CD4-positive, alpha-beta T cell (primary cell): ENCODE data around the gene EFTUD2. TPM values are rescaled to one million over a fixed set of nuclear protein-coding genes. Genes with fewer than 3 reads are reported as not detected.

Experiments used
- ATAC-seq: fragments of 200-7000 bp; cut with Tn5 transposase; one replicate; pipeline ENCODE4 v1.10.0; 2022; ENCODE audit warnings: mild to moderate bottlenecking; ENCODE audit not compliant: poor library complexity
- CTCF ChIA-PET: fragments of 350-600 bp; sonication (Branson Sonifier 250); formaldehyde crosslinking; loops from one replicate; lab custom pipeline; 2021; ENCODE audit warnings: antibody characterized with exemption, inconsistent platforms; lab: Charles Lee
- POLR2A ChIA-PET: fragments of 350-600 bp; sonication (Branson Sonifier 250); formaldehyde crosslinking; loops from one replicate; lab custom pipeline; 2021; ENCODE audit warnings: antibody characterized with exemption, inconsistent platforms; lab: Charles Lee
- DNase-seq, 14 experiments: peaks; one replicate each; pipeline ENCODE4 v3.0.0-alpha.2; 2013 to 2020; ENCODE audit warnings: mixed read lengths in 2 of 14
- H3K27ac ChIP-seq, 2 donors: one replicate each; pipeline versions ENCODE4 v1.5.1 to v1.7.0; 2013; ENCODE audit warnings: low read length in 2 of 2, low read depth in 1 of 2, mild to moderate bottlenecking in 1 of 2
- H3K27me3 ChIP-seq, 2 experiments: 1 replicate in 1 of 2; 2 replicates in 1 of 2; pipeline versions ENCODE4 v1.6.1 to v1.7.0; 2013; ENCODE audit warnings: low read length in 2 of 2, control low read depth in 1 of 2, mild to moderate bottlenecking in 1 of 2, moderate library complexity in 1 of 2; ENCODE audit not compliant: insufficient read depth in 2 of 2, control insufficient read depth in 1 of 2
- H3K36me3 ChIP-seq: one replicate; pipeline ENCODE4 v1.6.1; 2013; ENCODE audit warnings: low read length, control low read depth; ENCODE audit not compliant: insufficient read depth
- H3K4me1 ChIP-seq: one replicate; pipeline ENCODE4 v1.6.1; 2013; ENCODE audit warnings: low read length, control low read depth; ENCODE audit not compliant: insufficient read depth
- H3K4me3 ChIP-seq: one replicate; pipeline ENCODE4 v1.5.1; 2013; ENCODE audit warnings: mild to moderate bottlenecking, low read length, moderate library complexity
- H3K9me3 ChIP-seq, 2 experiments: 1 replicate in 1 of 2; 2 replicates in 1 of 2; pipeline versions ENCODE4 v1.6.1 to v1.7.0; 2013; ENCODE audit warnings: low read length in 2 of 2, mild to moderate bottlenecking in 2 of 2, control low read depth in 1 of 2, moderate library complexity in 1 of 2; ENCODE audit not compliant: control insufficient read depth in 1 of 2, insufficient read depth in 1 of 2
- H3K27ac Mint-ChIP-seq: one replicate; pipeline ENCODE4 v1.8.0; 2020; ENCODE audit warnings: mixed read lengths
- H3K27me3 Mint-ChIP-seq: one replicate; pipeline ENCODE4 v1.8.0; 2021; ENCODE audit warnings: mixed read lengths
- H3K36me3 Mint-ChIP-seq: one replicate; pipeline ENCODE4 v1.8.0; 2021; ENCODE audit warnings: low read depth, mixed read lengths
- H3K4me1 Mint-ChIP-seq: one replicate; pipeline ENCODE4 v1.8.0; 2021; ENCODE audit warnings: low read depth, mixed read lengths
- H3K4me3 Mint-ChIP-seq: one replicate; pipeline ENCODE4 v1.8.0; 2020; ENCODE audit warnings: mild to moderate bottlenecking, mixed read lengths
- H3K9me3 Mint-ChIP-seq: one replicate; pipeline ENCODE4 v1.8.0; 2020; ENCODE audit warnings: mixed read lengths
- intact Hi-C, 2 experiments: fragments of 100-400 bp; cut with DNase I in 1 of 2; cut with micrococcal nuclease in 1 of 2; formaldehyde crosslinking; loops; one replicate each; pipeline versions ENCODE4 v1.15.1 to v1.9.0; 2023 to 2025; cut with DNase I, micrococcal nuclease
- total RNA-seq, 174 experiments: library from RNA in 2 of 174; stranded (reverse) in 2 of 174; gene quantifications; one replicate each; pipeline ENCODE4 v1.2.3 and lab custom pipeline; 2021 to 2026
- TF ChIP-seq, protein P1 (sequence below): fragments of 200-600 bp; IDR thresholded peaks from one replicate; pipeline ENCODE4 v1.8.0; 2022; ENCODE audit warnings: antibody characterized with exemption, mild to moderate bottlenecking

Gene EFTUD2
- total RNA-seq, 2 experiments from 2014 or later, result 105 to 112 TPM

DNA sequence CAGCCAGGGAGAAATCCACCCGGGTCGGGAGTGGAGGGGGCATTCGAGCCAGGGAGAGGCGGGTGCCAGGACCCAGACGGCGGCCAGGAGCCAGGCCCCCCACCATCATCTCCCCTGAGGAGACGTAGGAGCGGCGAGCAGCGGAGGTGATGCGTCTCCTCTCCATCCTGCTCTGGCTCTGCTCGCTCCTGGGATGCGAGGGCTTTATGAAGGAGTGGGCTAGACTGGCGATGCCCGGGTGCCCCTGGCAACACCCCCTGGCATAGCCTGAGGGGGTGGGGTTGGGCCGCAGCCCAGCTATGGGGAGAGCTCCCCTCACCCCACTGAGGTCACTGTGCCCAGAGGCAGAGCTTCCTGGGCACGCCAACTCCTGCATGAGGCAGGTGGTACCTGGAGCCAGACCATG is 16.1 kb upstream of the EFTUD2 start, which contains the start of gene GFAP:
TSS of gene GFAP (minus strand) at position 180 of the 406 bp plus-strand sequence. CDS start at position 166, 14 bp downstream.
- DNase-seq (peak in 1 of 14 experiments; percentile 11), ATAC-seq (no peak)
- Histone ChIP-seq H3K9me3 (no peaks in the 10 kb centered on the region), H3K27me3 (peaks cover 14 to 21% of the 10 kb centered on the region in 2 experiments), H3K27ac (no peak within 1 kb of the TSS), H3K4me1 (peaks cover 12% of the 10 kb centered on the region), H3K4me3 (no peak within 1 kb of the TSS), H3K36me3 (no peaks in the 10 kb centered on the region)
- no peaks in the 10 kb centered on the region for H3K4me1 Mint-ChIP-seq
- H3K36me3 Mint-ChIP-seq, result no peaks in the 10 kb centered on the region
- H3K27me3 Mint-ChIP-seq, result peaks cover 39% of the 10 kb centered on the region
- intact Hi-C loops, result loop anchor here in 1 of 2 experiments (10.0 kb wide), 1 partner anchor 279 kb away; no protein-coding TSS in a partner anchor
- ChIA-PET CTCF (no interaction called here), POLR2A (no interaction called here)
- H3K4me3 Mint-ChIP-seq, result no peak within 1 kb of the TSS
- TF ChIP-seq, protein P1, sequence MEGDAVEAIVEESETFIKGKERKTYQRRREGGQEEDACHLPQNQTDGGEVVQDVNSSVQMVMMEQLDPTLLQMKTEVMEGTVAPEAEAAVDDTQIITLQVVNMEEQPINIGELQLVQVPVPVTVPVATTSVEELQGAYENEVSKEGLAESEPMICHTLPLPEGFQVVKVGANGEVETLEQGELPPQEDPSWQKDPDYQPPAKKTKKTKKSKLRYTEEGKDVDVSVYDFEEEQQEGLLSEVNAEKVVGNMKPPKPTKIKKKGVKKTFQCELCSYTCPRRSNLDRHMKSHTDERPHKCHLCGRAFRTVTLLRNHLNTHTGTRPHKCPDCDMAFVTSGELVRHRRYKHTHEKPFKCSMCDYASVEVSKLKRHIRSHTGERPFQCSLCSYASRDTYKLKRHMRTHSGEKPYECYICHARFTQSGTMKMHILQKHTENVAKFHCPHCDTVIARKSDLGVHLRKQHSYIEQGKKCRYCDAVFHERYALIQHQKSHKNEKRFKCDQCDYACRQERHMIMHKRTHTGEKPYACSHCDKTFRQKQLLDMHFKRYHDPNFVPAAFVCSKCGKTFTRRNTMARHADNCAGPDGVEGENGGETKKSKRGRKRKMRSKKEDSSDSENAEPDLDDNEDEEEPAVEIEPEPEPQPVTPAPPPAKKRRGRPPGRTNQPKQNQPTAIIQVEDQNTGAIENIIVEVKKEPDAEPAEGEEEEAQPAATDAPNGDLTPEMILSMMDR, result no peak
- H3K27ac Mint-ChIP-seq, result no peak within 1 kb of the TSS
- no peaks in the 10 kb centered on the region for H3K9me3 Mint-ChIP-seq

DNA sequence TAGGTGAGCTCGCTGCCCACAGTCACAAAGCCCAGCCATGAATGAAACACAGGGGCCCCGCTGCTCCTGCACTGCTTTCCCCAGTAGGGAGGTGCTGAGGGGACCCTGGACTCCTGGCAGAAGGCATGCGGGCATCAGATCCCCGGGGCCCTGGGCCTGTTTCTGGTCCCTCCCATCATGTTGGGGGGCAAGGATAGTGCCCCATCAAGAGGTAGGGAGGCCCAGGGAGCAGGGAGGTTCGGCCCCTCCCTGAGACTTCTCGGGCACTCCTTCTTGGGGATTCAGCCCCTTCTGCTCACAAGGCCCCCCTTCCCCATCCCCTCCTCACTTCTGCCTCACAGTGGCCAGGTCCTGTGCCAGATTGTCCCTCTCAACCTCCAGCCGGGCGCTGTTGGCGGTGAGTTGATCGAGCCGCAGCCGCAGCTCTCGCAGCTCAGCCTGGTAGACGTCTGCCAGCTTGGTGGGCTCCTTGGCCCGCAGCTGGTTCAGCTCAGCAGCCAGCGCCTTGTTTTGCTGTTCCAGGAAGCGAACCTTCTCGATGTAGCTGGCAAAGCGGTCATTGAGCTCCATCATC is 15.5 kb upstream of the EFTUD2 start:
- no peaks in the 10 kb centered on the region for H3K36me3 ChIP-seq
- peaks cover 36% of the 10 kb centered on the region for H3K27me3 Mint-ChIP-seq
- no peaks in the 10 kb centered on the region for H3K36me3 Mint-ChIP-seq
- H3K27ac ChIP-seq, result no peak overlapping the region
- TF ChIP-seq, protein P1, result no peak
- CTCF ChIA-PET, result no interaction called here
- peaks cover 14 to 24% of the 10 kb centered on the region in 2 experiments for H3K27me3 ChIP-seq
- intact Hi-C loops, result loop anchor here in 1 of 2 experiments (10.0 kb wide), 1 partner anchor 280 kb away; no protein-coding TSS in a partner anchor
- DNase-seq, result peak in 1 of 14 experiments; percentile 8
- no peaks in the 10 kb centered on the region for H3K9me3 ChIP-seq
- H3K4me3 ChIP-seq, result no peak overlapping the region
- H3K4me1 ChIP-seq, result peaks cover 12% of the 10 kb centered on the region
- no peak overlapping the region for H3K4me3 Mint-ChIP-seq
- H3K4me1 Mint-ChIP-seq, result no peaks in the 10 kb centered on the region
- H3K27ac Mint-ChIP-seq, result no peak overlapping the region
- no peak for ATAC-seq
- no peaks in the 10 kb centered on the region for H3K9me3 Mint-ChIP-seq
- POLR2A ChIA-PET, result no interaction called here

DNA sequence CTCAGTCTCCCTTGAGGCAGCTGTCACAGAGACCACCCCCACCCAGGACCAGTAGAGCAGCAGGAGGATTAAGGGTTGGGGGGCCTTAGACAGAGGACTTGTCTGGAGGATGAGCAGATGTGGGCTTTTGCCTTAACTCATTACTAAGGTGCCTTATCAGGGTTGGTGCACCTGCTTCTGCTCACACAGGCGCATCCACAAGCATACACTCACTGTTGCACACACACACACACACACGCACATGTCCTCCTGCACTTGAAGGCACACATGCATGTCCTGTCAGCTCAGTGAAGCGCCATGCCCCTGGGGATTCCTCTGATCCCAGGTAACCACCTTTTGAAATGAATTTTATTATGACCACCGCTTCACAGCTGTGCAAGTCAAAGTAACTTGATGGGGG is 14.9 kb upstream of the EFTUD2 start:
- POLR2A ChIA-PET, result no interaction called here
- peaks cover 36% of the 10 kb centered on the region for H3K27me3 Mint-ChIP-seq
- ATAC-seq, result no peak

More for the DNA sequence above, 14.9 kb upstream of the EFTUD2 start:
- H3K27me3 ChIP-seq, result peaks cover 14 to 26% of the 10 kb centered on the region in 2 experiments
- H3K27ac ChIP-seq, result no peak overlapping the region
- CTCF ChIA-PET, result no interaction called here
- no peak overlapping the region for H3K4me3 ChIP-seq
- Mint-ChIP-seq H3K4me1 (no peaks in the 10 kb centered on the region), H3K9me3 (no peaks in the 10 kb centered on the region), H3K36me3 (no peaks in the 10 kb centered on the region), H3K27ac (no peak overlapping the region), H3K4me3 (no peak overlapping the region)
- TF ChIP-seq, protein P1, result no peak
- no peak for DNase-seq
- intact Hi-C loops, result loop anchor here in 1 of 2 experiments (10.0 kb wide), 1 partner anchor 281 kb away; no protein-coding TSS in a partner anchor
- no peaks in the 10 kb centered on the region for H3K36me3 ChIP-seq
- H3K9me3 ChIP-seq, result no peaks in the 10 kb centered on the region
- H3K4me1 ChIP-seq, result peaks cover 12% of the 10 kb centered on the region
